Trophoblast cell (in vitro differentiated cells and primary cell): ENCODE measurements around the gene FCRL6.

Source experiments
- DNase-seq, 2 donors: peaks; one replicate each; pipeline ENCODE4 v3.0.0-alpha.2; 2016
- H2AFZ ChIP-seq: 2 replicates; pipeline ENCODE4 v1.6.1; 2013; ENCODE audit warnings: low read length, moderate library complexity, mild to moderate bottlenecking; ENCODE audit not compliant: insufficient read depth, poor library complexity
- H2AK5ac ChIP-seq: 2 replicates; pipeline ENCODE4 v1.6.1; 2013; ENCODE audit warnings: mild to moderate bottlenecking, low read length
- H2BK120ac ChIP-seq: 2 replicates; pipeline ENCODE4 v1.6.1; 2013; ENCODE audit warnings: low read length, mild to moderate bottlenecking, moderate library complexity; ENCODE audit not compliant: insufficient read depth, poor library complexity
- H2BK12ac ChIP-seq: 2 replicates; pipeline ENCODE4 v1.6.1; 2013; ENCODE audit warnings: mild to moderate bottlenecking, low read length, moderate library complexity
- H2BK5ac ChIP-seq: 2 replicates; pipeline ENCODE4 v1.6.1; 2013; ENCODE audit warnings: low read length, low read depth, moderate library complexity, mild to moderate bottlenecking; ENCODE audit not compliant: poor library complexity
- H3K14ac ChIP-seq: 2 replicates; pipeline ENCODE4 v1.6.1; 2013; ENCODE audit warnings: mild to moderate bottlenecking, low read length
- H3K18ac ChIP-seq: 2 replicates; pipeline ENCODE4 v1.6.1; 2013; ENCODE audit warnings: mild to moderate bottlenecking, low read length
- H3K23ac ChIP-seq: 2 replicates; pipeline ENCODE4 v1.6.1; 2013; ENCODE audit warnings: low read length
- H3K27ac ChIP-seq: 2 replicates; pipeline ENCODE4 v1.5.1; 2013; ENCODE audit warnings: low read depth, mild to moderate bottlenecking, inconsistent platforms, low read length, moderate library complexity
- H3K27me3 ChIP-seq: 2 replicates; pipeline ENCODE4 v1.6.1; 2013; ENCODE audit warnings: inconsistent platforms, mild to moderate bottlenecking, low read length, moderate library complexity; ENCODE audit not compliant: insufficient read depth
- H3K36me3 ChIP-seq, 2 experiments: 1 replicate in 1 of 2; 2 replicates in 1 of 2; pipeline ENCODE4 v1.6.1; 2013; ENCODE audit warnings: low read length in 2 of 2, mild to moderate bottlenecking in 2 of 2, moderate library complexity in 1 of 2; ENCODE audit not compliant: insufficient read depth in 2 of 2, control insufficient read depth in 1 of 2
- H3K4ac ChIP-seq: 2 replicates; pipeline ENCODE4 v1.6.1; 2013; ENCODE audit warnings: low read depth, mild to moderate bottlenecking, low read length, moderate library complexity
- H3K4me1 ChIP-seq, 2 experiments: 1 replicate in 1 of 2; 2 replicates in 1 of 2; pipeline ENCODE4 v1.6.1; 2013; ENCODE audit warnings: low read length in 2 of 2, mild to moderate bottlenecking in 2 of 2, moderate library complexity in 1 of 2; ENCODE audit not compliant: insufficient read depth in 2 of 2, control insufficient read depth in 1 of 2
- H3K4me2 ChIP-seq: 2 replicates; pipeline ENCODE4 v1.6.1; 2013; ENCODE audit warnings: inconsistent platforms, mild to moderate bottlenecking, low read length, moderate library complexity
- H3K4me3 ChIP-seq: 2 replicates; pipeline ENCODE4 v1.5.1; 2013; ENCODE audit warnings: mild to moderate bottlenecking, low read depth, low read length, inconsistent platforms
- H3K79me1 ChIP-seq: one replicate; pipeline ENCODE4 v1.6.1; 2013; ENCODE audit warnings: low read length
- H3K79me2 ChIP-seq: 2 replicates; pipeline ENCODE4 v1.6.1; 2013; ENCODE audit warnings: low read length, mild to moderate bottlenecking; ENCODE audit not compliant: control insufficient read depth, insufficient read depth, poor library complexity
- H3K9ac ChIP-seq: 2 replicates; pipeline ENCODE4 v1.6.1; 2013; ENCODE audit warnings: mild to moderate bottlenecking, low read length
- H3K9me3 ChIP-seq: 2 replicates; pipeline ENCODE4 v1.6.1; 2013; ENCODE audit warnings: low read depth, mild to moderate bottlenecking, control low read depth, inconsistent platforms, low read length; ENCODE audit not compliant: insufficient read depth
- H4K12ac ChIP-seq: 2 replicates; pipeline ENCODE4 v1.6.1; 2013; ENCODE audit warnings: low read depth, mild to moderate bottlenecking, low read length, moderate library complexity
- H4K8ac ChIP-seq: 2 replicates; pipeline ENCODE4 v1.6.1; 2013; ENCODE audit warnings: low read depth, mild to moderate bottlenecking, low read length, moderate library complexity
- H4K91ac ChIP-seq: one replicate; pipeline ENCODE4 v1.6.1; 2013; ENCODE audit warnings: low read depth, mild to moderate bottlenecking, low read length, moderate library complexity
- WGBS: extraction: QIAGEN DNeasy Blood & Tissue Kit; methylation state at CpG from one replicate; pipeline ENCODE4 v1.1.7; 2013; ENCODE audit warnings: missing lambda C conversion rate; ENCODE audit not compliant: insufficient read length, insufficient coverage; ENCODE audit errors: extremely low coverage; 5-methylcytosine and 5-hydroxymethylcytosine counted together

FCRL6 gene

GRCh38 chr1:159841749-159842148 is 39.6 kb downstream of the FCRL6 start:
- no peak overlapping the region for H3K4me2 ChIP-seq
- H3K27me3 ChIP-seq: no peaks in the 10 kb centered on the region
- H3K23ac ChIP-seq: no peak overlapping the region
- no peak overlapping the region for H3K14ac ChIP-seq
- no peak overlapping the region for H3K18ac ChIP-seq
- no CpG with 5 or more reads among the region's 2 CpGs for WGBS
- no peaks in the 10 kb centered on the region for H3K36me3 ChIP-seq
- H3K79me1 ChIP-seq: peaks cover 2% of the 10 kb centered on the region
- no peaks in the 10 kb centered on the region for H3K79me2 ChIP-seq
- H3K4me3 ChIP-seq: no peak overlapping the region
- no peak overlapping the region for H3K4ac ChIP-seq
- H3K9me3 ChIP-seq: no peaks in the 10 kb centered on the region
- no peak for DNase-seq
- H3K9ac ChIP-seq: no peak overlapping the region
- H2BK120ac ChIP-seq: no peak overlapping the region
- no peak overlapping the region for H4K12ac ChIP-seq
- no peak overlapping the region for H3K27ac ChIP-seq
- no peak overlapping the region for H4K8ac ChIP-seq
- no peak overlapping the region for H2BK12ac ChIP-seq
- no peak overlapping the region for H2BK5ac ChIP-seq
- peaks cover 12 to 16% of the 10 kb centered on the region in 2 experiments for H3K4me1 ChIP-seq
- H2AK5ac ChIP-seq: no peak overlapping the region
- H2AFZ ChIP-seq: no peak overlapping the region
- no peak overlapping the region for H4K91ac ChIP-seq

- H3K79me2 ChIP-seq: no peaks in the 10 kb centered on the region
- no peak overlapping the region for H2AFZ ChIP-seq
- H3K4ac ChIP-seq: no peak overlapping the region
- no CpG with 5 or more reads among the region's 4 CpGs for WGBS
- no peak overlapping the region for H2BK5ac ChIP-seq
- no peak overlapping the region for H4K91ac ChIP-seq
- no peak overlapping the region for H3K23ac ChIP-seq
- H3K36me3 ChIP-seq: no peaks in the 10 kb centered on the region
- H2BK12ac ChIP-seq: no peak overlapping the region
- H4K12ac ChIP-seq: no peak overlapping the region
- no peak overlapping the region for H2BK120ac ChIP-seq
- H3K9ac ChIP-seq: no peak overlapping the region
- no peaks in the 10 kb centered on the region for H3K9me3 ChIP-seq
- H3K4me1 ChIP-seq: peaks cover 13 to 23% of the 10 kb centered on the region in 2 experiments
- DNase-seq: no peak
- H3K27me3 ChIP-seq: no peaks in the 10 kb centered on the region
- H3K27ac ChIP-seq: no peak overlapping the region
- H3K79me1 ChIP-seq: peaks cover 5% of the 10 kb centered on the region
- no peak overlapping the region for H3K4me3 ChIP-seq
- no peak overlapping the region for H3K4me2 ChIP-seq
- no peak overlapping the region for H4K8ac ChIP-seq
- H2AK5ac ChIP-seq: no peak overlapping the region
- no peak overlapping the region for H3K18ac ChIP-seq
- no peak overlapping the region for H3K14ac ChIP-seq
Measured at GRCh38 chr1:159843459-159843858, 41.3 kb downstream of the FCRL6 start.

- Histone ChIP-seq H3K9ac (no peak overlapping the region), H3K4me1 (peaks cover 13 to 23% of the 10 kb centered on the region in 2 experiments), H3K4me2 (no peak overlapping the region), H2AFZ (no peak overlapping the region), H3K4me3 (no peak overlapping the region), H3K79me1 (peaks cover 5% of the 10 kb centered on the region), H3K27me3 (no peaks in the 10 kb centered on the region), H2BK5ac (no peak overlapping the region), H3K27ac (peak overlapping the region; percentile 36), H2BK12ac (peak overlapping the region; percentile 44), H4K8ac (no peak overlapping the region), H4K91ac (no peak overlapping the region), H2AK5ac (no peak overlapping the region), H3K14ac (no peak overlapping the region), H3K9me3 (no peaks in the 10 kb centered on the region), H3K18ac (no peak overlapping the region), H3K36me3 (no peaks in the 10 kb centered on the region), H2BK120ac (peak overlapping the region; percentile 31), H3K23ac (no peak overlapping the region), H3K79me2 (no peaks in the 10 kb centered on the region), H4K12ac (no peak overlapping the region), H3K4ac (no peak overlapping the region)
- DNase-seq: peak; percentile 92 to 95
- no CpG with 5 or more reads among the region's 13 CpGs for WGBS
Measured at GRCh38 chr1:159845751-159846629, 43.8 kb downstream of the FCRL6 start.

GRCh38 chr1:159847231-159847630 is 45.1 kb downstream of the FCRL6 start:
- Histone ChIP-seq H3K4ac (peak overlapping the region; percentile 30), H2BK5ac (no peak overlapping the region), H3K9ac (no peak overlapping the region), H3K9me3 (no peaks in the 10 kb centered on the region), H3K79me2 (no peaks in the 10 kb centered on the region), H2AK5ac (peak overlapping the region; percentile 65), H4K91ac (peak overlapping the region; percentile 40), H3K23ac (no peak overlapping the region), H3K4me2 (no peak overlapping the region), H4K12ac (no peak overlapping the region), H2AFZ (no peak overlapping the region), H3K27ac (no peak overlapping the region), H3K4me3 (no peak overlapping the region), H2BK12ac (peak overlapping the region; percentile 42), H3K27me3 (no peaks in the 10 kb centered on the region), H3K4me1 (peaks cover 13 to 23% of the 10 kb centered on the region in 2 experiments), H4K8ac (no peak overlapping the region), H3K14ac (no peak overlapping the region), H3K36me3 (no peaks in the 10 kb centered on the region), H3K79me1 (peaks cover 5% of the 10 kb centered on the region), H3K18ac (no peak overlapping the region), H2BK120ac (peak overlapping the region; percentile 49)
- peak; percentile 70 to 83 for DNase-seq
- no CpG with 5 or more reads among the region's 4 CpGs for WGBS
